GM21825 (cell line): ENCODE measurements around the gene PLA2G2A.
"Not testable (repeated sequence)": the region's sequence is repeated elsewhere in the genome, so short reads cannot be mapped to it uniquely, and the experiment has no call there.

Experiments used
- ATAC-seq: cut with Tn5 transposase; IDR thresholded peaks from one replicate; pipeline ENCODE4 v1.9.1; 2021; ENCODE audit warnings: mild to moderate bottlenecking, moderate library complexity; ENCODE audit not compliant: unreplicated experiment

The PLA2G2A gene

GRCh38 chr1:19979494-19979977, at the start of gene PLA2G2A:
PLA2G2A (minus strand) TSS chr1:19979618; CDS start chr1:19978773, 845 bp downstream.
- no peak for ATAC-seq

GRCh38 chr1:20028726-20029125, 49.3 kb upstream of the PLA2G2A start:
- ATAC-seq, result no peak

GRCh38 chr1:20028125-20028524, 48.7 kb upstream of the PLA2G2A start:
- no peak for ATAC-seq

- no peak for ATAC-seq
Observed at GRCh38 chr1:20017741-20018140, 38.3 kb upstream of the PLA2G2A start.

GRCh38 chr1:20014153-20014552, 34.7 kb upstream of the PLA2G2A start:
- ATAC-seq, result no peak

GRCh38 chr1:20010016-20010415, 30.6 kb upstream of the PLA2G2A start:
- no peak for ATAC-seq

GRCh38 chr1:20009212-20009611, 29.8 kb upstream of the PLA2G2A start:
- no peak for ATAC-seq

- no peak for ATAC-seq
Observed at GRCh38 chr1:20008391-20008841, 29.0 kb upstream of the PLA2G2A start.

GRCh38 chr1:19998823-19999222, 19.4 kb upstream of the PLA2G2A start:
- not testable (repeated sequence) for ATAC-seq

- no peak for ATAC-seq
Observed at GRCh38 chr1:19990689-19991088, 11.3 kb upstream of the PLA2G2A start.

GRCh38 chr1:19990182-19990582, 10.8 kb upstream of the PLA2G2A start:
- not testable (repeated sequence) for ATAC-seq

GRCh38 chr1:19988267-19989006, 9.0 kb upstream of the PLA2G2A start:
- ATAC-seq, result no peak

- no peak for ATAC-seq
Observed at GRCh38 chr1:19987719-19988118, 8.3 kb upstream of the PLA2G2A start.

GRCh38 chr1:19984409-19985016, 5.1 kb upstream of the PLA2G2A start:
- ATAC-seq, result not testable (repeated sequence)

GRCh38 chr1:19981507-19982312, 2.3 kb upstream of the PLA2G2A start:
- no peak for ATAC-seq

- ATAC-seq, result no peak
Observed at GRCh38 chr1:19981170-19981506, 1.7 kb upstream of the PLA2G2A start.

- no peak for ATAC-seq
Observed at GRCh38 chr1:19980314-19980713, 896 bp upstream of the PLA2G2A start.

GRCh38 chr1:19978143-19978542, 1.3 kb downstream of the PLA2G2A start:
- no peak for ATAC-seq

GRCh38 chr1:19976317-19977003, 3.0 kb downstream of the PLA2G2A start:
- ATAC-seq, result no peak

- ATAC-seq, result no peak
Observed at GRCh38 chr1:19975423-19976193, 3.8 kb downstream of the PLA2G2A start.
